PC-9 (cell line): ENCODE measurements around the gene BAK1. TPM values are rescaled to one million over a fixed set of nuclear protein-coding genes. Genes with fewer than 3 reads are reported as not detected.

Source experiments
- BruUV-seq: library from RNA; stranded (reverse); fragments of 400-500 nt; replicated peaks from 2 replicates; lab custom pipeline; 2021; lab: Mats Ljungman, UMichigan
- CTCF ChIA-PET: fragments of 300-600 bp; sonication (Branson Sonifier 250); formaldehyde crosslinking; loops from one replicate; lab custom pipeline; 2022; ENCODE audit warnings: antibody characterized with exemption; lab: Charles Lee
- POLR2A ChIA-PET: fragments of 300-600 bp; sonication (Branson Sonifier 250); formaldehyde crosslinking; loops from one replicate; lab custom pipeline; 2022; ENCODE audit warnings: antibody characterized with exemption; ENCODE audit not compliant: unreplicated experiment; lab: Charles Lee
- DNase-seq, 2 experiments: peaks; one replicate each; pipeline versions ENCODE4 v3.0.0 to v3.0.0-alpha.2; 2015 to 2022; ENCODE audit warnings: mixed read lengths in 1 of 2
- H2AFZ ChIP-seq: fragments of 200-600 bp; sonication (generic); 2 replicates; pipeline ENCODE4 v1.8.1; 2017; ENCODE audit warnings: antibody characterized with exemption
- H3F3A ChIP-seq: fragments of 200-600 bp; sonication (generic); 2 replicates; pipeline ENCODE4 v1.8.1; 2017; ENCODE audit warnings: antibody characterized with exemption, mild to moderate bottlenecking, low read depth; ENCODE audit not compliant: insufficient read depth
- H3K27ac ChIP-seq: fragments of 200-600 bp; sonication (generic); 2 replicates; pipeline ENCODE4 v1.6.1; 2016; ENCODE audit warnings: mixed run types
- H3K27me3 ChIP-seq: fragments of 200-600 bp; sonication (generic); 2 replicates; pipeline ENCODE4 v1.6.1; 2016; ENCODE audit warnings: low read depth, mixed run types; ENCODE audit not compliant: insufficient read depth
- H3K36me3 ChIP-seq: fragments of 200-600 bp; sonication (generic); 2 replicates; pipeline ENCODE4 v1.6.1; 2016; ENCODE audit warnings: low read depth, mixed run types
- H3K4me1 ChIP-seq: fragments of 200-600 bp; sonication (generic); replicated peaks from 2 replicates; pipeline ENCODE4 v1.6.1; 2016; ENCODE audit warnings: mixed run types; ENCODE audit not compliant: insufficient read depth
- H3K4me2 ChIP-seq: fragments of 200-600 bp; sonication (generic); 2 replicates; pipeline ENCODE4 v1.6.1; 2017; ENCODE audit warnings: mixed run types
- H3K4me3 ChIP-seq: fragments of 200-600 bp; sonication (generic); 2 replicates; pipeline ENCODE4 v1.6.1; 2016; ENCODE audit warnings: mixed run types
- H3K79me2 ChIP-seq: fragments of 200-600 bp; sonication (generic); 2 replicates; pipeline ENCODE4 v1.6.1; 2017; ENCODE audit warnings: low read depth, mixed run types
- H3K9me2 ChIP-seq: fragments of 200-600 bp; sonication (generic); 2 replicates; pipeline ENCODE4 v1.8.1; 2017; ENCODE audit warnings: mild to moderate bottlenecking; ENCODE audit not compliant: insufficient read depth
- H3K9me3 ChIP-seq: fragments of 200-600 bp; sonication (generic); 2 replicates; pipeline ENCODE4 v1.8.1; 2016; ENCODE audit warnings: low read depth; ENCODE audit not compliant: insufficient read depth
- H4K20me1 ChIP-seq: fragments of 200-600 bp; sonication (generic); 2 replicates; pipeline ENCODE4 v1.8.1; 2017; ENCODE audit not compliant: insufficient read depth
- CTCF ChIP-seq: fragments of 200-600 bp; sonication (generic); conservative IDR thresholded peaks from 2 replicates; pipeline ENCODE4 v1.6.1; 2017; ENCODE audit warnings: mixed run types, antibody characterized with exemption, mild to moderate bottlenecking, moderate library complexity
- EZH2 ChIP-seq: fragments of 200-600 bp; sonication (generic); IDR thresholded peaks from 2 replicates; pipeline ENCODE4 v1.8.0; 2017; ENCODE audit warnings: antibody characterized with exemption, low read depth
- intact Hi-C: fragments of 100-400 bp; cut with micrococcal nuclease; formaldehyde crosslinking; loops from one replicate; pipeline ENCODE4 v1.10.0; 2022; ENCODE audit not compliant: unreplicated experiment
- total RNA-seq: library from RNA; stranded (reverse); gene quantifications from 2 replicates; pipeline ENCODE4 v1.2.3, GENCODE V29; 2021

Gene BAK1
- total RNA-seq, 1 experiment from 2014 or later, result 28.4 TPM

- ChIA-PET CTCF (no interaction called here), POLR2A (no interaction called here)
- no peaks in the 10 kb centered on the region for H3K27me3 ChIP-seq
- peaks cover 11% of the 10 kb centered on the region for H3K9me3 ChIP-seq
- H3K4me2 ChIP-seq, result no peak overlapping the region
- H3K4me1 ChIP-seq, result peaks cover 46% of the 10 kb centered on the region
- H3F3A ChIP-seq, result peaks cover 26% of the 10 kb centered on the region
- H3K27ac ChIP-seq, result no peak overlapping the region
- intact Hi-C loops, result no loop called here
- H3K79me2 ChIP-seq, result no peaks in the 10 kb centered on the region
- no peak overlapping the region for H3K4me3 ChIP-seq
- no peak overlapping the region for H2AFZ ChIP-seq
- H3K9me2 ChIP-seq, result no peaks in the 10 kb centered on the region
- no peaks in the 10 kb centered on the region for H4K20me1 ChIP-seq
- no TSS peak for BruUV-seq
- no peak for DNase-seq
- H3K36me3 ChIP-seq, result no peaks in the 10 kb centered on the region
- TF ChIP-seq EZH2, result no peak
- no peak for TF ChIP-seq CTCF
Measured at GRCh38 chr6:33606642-33607041, 26.6 kb upstream of the BAK1 start.

GRCh38 chr6:33604941-33605854 is 25.1 kb upstream of the BAK1 start:
- ChIA-PET POLR2A (interaction anchor here (0.6 kb wide), 1 partner anchor 151 kb away, joined by 4 read pairs; no protein-coding TSS in a partner anchor), CTCF (no interaction called here)
- peak in 1 of 2 experiments; percentile 74 for DNase-seq
- Histone ChIP-seq H3K27me3 (no peaks in the 10 kb centered on the region), H3K27ac (peak overlapping the region; percentile 63), H3K4me3 (no peak overlapping the region), H3K9me3 (peaks cover 11% of the 10 kb centered on the region), H3K9me2 (no peaks in the 10 kb centered on the region), H3F3A (peaks cover 30% of the 10 kb centered on the region), H3K4me1 (peaks cover 44% of the 10 kb centered on the region), H2AFZ (no peak overlapping the region), H3K36me3 (no peaks in the 10 kb centered on the region), H3K4me2 (no peak overlapping the region), H3K79me2 (no peaks in the 10 kb centered on the region), H4K20me1 (no peaks in the 10 kb centered on the region)
- TF ChIP-seq CTCF, result no peak
- intact Hi-C loops, result no loop called here
- BruUV-seq, result no TSS peak

GRCh38 chr6:33602180-33602579 is 22.1 kb upstream of the BAK1 start:
- Histone ChIP-seq H3K36me3 (no peaks in the 10 kb centered on the region), H3K79me2 (no peaks in the 10 kb centered on the region), H3F3A (peaks cover 51% of the 10 kb centered on the region), H3K4me3 (no peak overlapping the region), H3K27me3 (no peaks in the 10 kb centered on the region), H3K4me1 (peaks cover 50% of the 10 kb centered on the region), H3K27ac (no peak overlapping the region), H3K4me2 (no peak overlapping the region), H3K9me2 (no peaks in the 10 kb centered on the region), H4K20me1 (no peaks in the 10 kb centered on the region), H3K9me3 (peaks cover 11% of the 10 kb centered on the region), H2AFZ (no peak overlapping the region)
- no peak for DNase-seq
- intact Hi-C loops, result no loop called here
- ChIA-PET CTCF (no interaction called here), POLR2A (no interaction called here)
- TF ChIP-seq EZH2, result no peak
- no peak for TF ChIP-seq CTCF
- BruUV-seq, result no TSS peak
